GM19395 (cell line): ENCODE measurements around the gene WSCD1.

Source experiments
- ATAC-seq: cut with Tn5 transposase; IDR thresholded peaks from one replicate; pipeline ENCODE4 v1.9.1; 2021; ENCODE audit warnings: mild to moderate bottlenecking, moderate library complexity; ENCODE audit not compliant: unreplicated experiment

WSCD1 gene

GRCh38 chr17:6084311-6085161 is 14.4 kb downstream of the WSCD1 start:
- no peak for ATAC-seq

- ATAC-seq, result no peak
Observed at GRCh38 chr17:6085812-6086211, 15.6 kb downstream of the WSCD1 start.

DNA sequence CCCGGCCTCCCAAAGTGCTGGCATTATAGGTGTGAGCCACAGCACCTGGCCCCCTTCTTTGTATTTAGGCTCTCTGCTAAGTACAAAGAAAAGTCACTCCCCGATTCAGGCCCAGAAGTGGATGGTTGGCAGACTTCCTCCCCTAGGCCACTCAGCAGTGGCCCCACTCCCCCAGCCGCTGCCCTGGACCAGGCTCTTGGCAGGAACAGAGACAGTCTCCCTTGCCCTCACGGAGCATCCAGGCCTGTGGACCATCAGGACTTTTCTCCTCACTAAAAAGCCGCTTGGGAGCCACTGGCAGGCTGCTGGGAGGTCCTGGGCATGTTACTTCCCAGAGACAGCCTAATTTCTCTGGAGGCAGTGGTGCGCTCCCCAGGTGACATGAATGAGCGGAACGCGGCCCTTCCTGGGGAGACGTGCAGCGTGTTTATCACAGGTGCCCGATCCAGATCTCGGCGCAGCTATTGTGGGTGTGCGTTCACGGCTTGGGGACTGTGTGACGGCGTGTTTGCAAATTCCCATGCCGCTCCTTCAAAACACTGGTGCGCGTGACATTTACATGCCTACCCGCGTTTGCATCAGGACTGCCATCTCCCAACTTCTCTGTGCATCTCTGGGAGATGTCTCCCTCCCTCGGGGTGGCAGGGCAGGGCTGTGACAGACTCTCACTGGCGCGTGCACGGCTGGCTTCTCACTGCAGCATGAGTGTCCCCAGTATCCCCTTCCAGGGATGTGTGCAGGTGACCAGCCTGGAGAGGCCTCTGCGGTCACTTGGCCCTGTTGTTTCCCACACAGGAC is 16.6 kb downstream of the WSCD1 start:
- ATAC-seq, result no peak

DNA sequence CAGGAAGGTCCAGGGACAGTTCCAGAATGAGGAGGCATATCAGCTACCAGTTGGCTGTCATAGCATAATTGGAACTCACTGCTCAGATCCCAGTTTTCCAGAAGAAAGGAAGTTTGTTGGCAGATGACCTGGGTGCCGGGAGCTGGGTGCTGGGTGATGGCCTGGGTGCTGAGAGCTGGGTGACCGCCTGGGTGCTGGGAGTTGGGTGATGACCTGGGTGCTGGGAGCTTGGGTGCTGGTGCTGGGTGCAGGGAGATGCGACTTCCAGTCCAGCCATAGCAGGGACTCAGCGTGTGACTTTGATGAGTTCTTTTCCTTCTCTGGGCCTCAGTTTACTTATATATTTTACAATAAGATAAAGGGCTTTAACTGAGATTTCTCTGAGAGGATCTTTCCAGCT is 18.0 kb downstream of the WSCD1 start:
- ATAC-seq, result no peak

GRCh38 chr17:6090253-6090652 is 20.1 kb downstream of the WSCD1 start:
- no peak for ATAC-seq

GRCh38 chr17:6092182-6092902 is 22.2 kb downstream of the WSCD1 start:
- ATAC-seq, result no peak

DNA sequence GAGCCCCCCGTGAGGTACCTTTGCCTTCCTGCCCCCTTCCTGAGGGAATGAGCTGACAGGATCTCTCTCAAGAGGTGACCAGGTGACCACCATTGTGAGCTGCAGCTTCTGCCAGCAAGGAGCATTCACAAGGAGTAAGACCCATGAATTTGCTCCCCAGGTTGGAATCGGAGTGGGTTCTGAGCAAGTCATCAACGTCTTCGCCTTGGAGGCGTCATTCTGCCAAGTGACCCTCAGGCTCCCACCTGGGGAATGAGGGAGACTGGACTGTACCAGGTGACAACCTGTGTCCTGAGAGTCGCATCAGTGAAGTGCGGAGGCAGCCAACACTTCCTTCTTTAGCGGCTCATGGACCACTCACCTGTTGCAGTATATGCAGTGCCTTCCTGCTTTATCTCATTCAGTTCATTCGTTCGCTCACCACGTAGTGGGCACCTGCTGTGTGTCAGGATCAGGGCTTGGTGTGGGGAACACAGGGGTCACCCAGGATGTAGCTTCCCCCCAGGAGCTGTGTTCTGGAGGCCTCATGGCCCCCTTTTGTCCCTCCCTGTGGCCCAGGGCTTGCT is 22.8 kb downstream of the WSCD1 start:
- no peak for ATAC-seq

- no peak for ATAC-seq
Observed at GRCh38 chr17:6094453-6094852, 24.3 kb downstream of the WSCD1 start.

DNA sequence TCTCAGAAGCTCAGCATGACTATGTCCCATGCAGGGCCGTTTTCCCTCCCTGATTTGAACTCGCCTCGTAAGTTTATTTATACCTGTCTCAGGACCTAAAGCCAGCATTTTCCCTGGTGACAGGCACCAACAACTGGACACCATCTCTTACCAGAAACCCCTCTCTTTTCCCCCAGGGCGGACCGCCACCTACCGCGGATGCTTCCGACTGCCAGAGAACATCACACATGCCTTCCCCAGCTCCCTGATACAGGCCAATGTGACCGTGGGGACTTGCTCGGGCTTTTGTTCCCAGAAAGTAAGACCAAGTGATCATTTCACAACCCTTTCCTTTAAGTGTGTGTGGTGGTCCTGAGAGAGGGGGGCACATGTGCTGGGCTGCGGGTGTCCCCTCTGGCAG is 24.7 kb downstream of the WSCD1 start:
- ATAC-seq, result no peak

- no peak for ATAC-seq
Observed at GRCh38 chr17:6095501-6095900, 25.3 kb downstream of the WSCD1 start.

GRCh38 chr17:6096201-6097004 is 26.2 kb downstream of the WSCD1 start:
- no peak for ATAC-seq

- no peak for ATAC-seq
Observed at GRCh38 chr17:6097005-6097279, 26.8 kb downstream of the WSCD1 start.

DNA sequence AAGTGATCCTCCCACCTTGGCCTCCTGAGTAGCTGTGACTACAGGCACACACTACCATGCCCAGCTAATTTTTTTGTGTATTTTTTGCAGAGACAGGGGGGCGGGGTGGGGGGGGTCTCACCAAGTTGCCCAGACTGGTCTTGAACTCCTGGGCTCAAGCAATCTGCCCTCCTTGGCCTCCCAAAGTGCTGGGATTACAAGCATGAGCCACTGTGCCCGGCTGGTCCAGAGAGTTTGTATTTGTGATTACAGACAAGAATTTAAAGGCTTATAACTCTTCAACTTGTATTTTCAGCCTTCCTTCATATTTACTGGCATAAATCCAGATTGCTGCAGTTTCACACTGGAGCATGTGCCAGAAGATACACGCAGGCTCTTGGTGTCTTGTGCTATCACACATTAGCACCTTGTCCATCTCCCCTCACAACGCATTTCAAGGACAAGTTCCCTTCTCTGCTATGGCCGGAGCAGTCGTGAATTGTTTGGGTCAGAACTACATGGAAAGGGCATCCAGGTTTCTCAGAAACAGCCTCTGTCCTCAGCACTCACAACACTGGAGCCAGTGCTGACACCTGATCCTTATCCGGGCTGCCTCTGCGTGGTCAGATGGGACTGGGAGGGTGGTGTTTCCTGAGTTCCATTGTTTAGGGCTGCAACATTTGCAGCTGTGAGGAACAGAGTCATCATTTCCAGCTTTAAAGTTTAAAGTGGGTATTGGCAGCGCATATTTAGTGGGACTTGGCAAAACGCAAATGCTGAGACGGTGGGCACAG is 28.1 kb downstream of the WSCD1 start:
- ATAC-seq, result no peak

- no peak for ATAC-seq
Observed at GRCh38 chr17:6098823-6099180, 28.6 kb downstream of the WSCD1 start.

DNA sequence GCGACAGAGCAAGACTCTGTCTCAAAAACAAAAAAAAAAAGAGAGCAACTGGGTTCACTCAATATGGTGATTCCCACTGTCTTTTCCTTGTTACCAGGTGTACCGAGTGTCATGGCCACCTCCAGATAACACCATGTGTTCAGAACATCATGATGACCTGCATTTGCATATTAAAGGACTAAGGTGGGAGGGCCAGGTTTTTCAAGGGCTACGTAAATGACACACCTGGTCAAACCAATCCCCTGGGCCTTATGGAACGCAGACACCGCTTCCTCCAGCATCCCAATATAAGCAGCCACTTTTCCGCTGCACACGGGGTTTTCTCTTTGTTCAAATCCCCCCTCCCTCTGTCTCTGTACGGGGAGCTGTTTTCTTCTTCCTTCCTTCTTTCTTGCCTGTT is 29.3 kb downstream of the WSCD1 start:
- no peak for ATAC-seq

GRCh38 chr17:6100146-6100545 is 30.0 kb downstream of the WSCD1 start:
- ATAC-seq, result no peak

GRCh38 chr17:6100891-6101500 is 30.8 kb downstream of the WSCD1 start:
- no peak for ATAC-seq

DNA sequence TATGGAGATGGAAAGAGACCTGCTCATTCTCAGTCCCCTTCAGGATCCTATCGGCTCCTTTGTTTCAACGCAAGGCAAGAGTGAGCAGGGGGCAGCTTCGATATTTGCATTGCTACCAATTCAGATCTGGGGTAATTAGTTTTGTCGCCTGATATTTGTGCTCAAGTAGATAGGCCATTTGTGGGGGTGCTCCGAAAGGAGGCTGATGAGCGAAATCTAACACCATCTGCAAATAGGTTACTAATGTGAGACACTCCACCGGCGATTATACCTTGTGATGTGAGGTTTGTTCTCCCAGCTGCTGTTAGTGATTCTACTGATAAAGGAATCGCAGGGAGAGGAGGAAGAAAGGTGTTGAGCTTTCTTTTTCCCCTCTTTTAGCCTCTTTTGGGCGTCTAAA is 31.5 kb downstream of the WSCD1 start:
- ATAC-seq, result no peak

DNA sequence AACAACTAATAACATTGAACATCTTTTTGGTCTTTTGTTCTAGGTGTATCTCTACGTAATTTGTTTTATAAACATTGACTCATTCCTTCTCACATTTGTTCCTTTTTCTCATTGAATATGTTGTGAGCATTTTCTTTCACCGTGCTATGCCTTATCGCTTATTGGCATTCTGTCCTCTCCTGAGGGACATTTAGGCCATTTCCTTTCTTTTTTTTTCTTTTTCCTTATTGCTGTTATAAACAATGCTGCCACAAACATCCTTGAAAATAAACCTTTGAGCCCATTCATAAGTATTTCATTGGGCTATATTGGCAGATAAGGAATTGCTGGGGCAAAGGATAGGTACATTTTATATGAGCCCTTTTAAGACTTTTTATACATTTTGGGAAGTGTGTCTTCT is 32.4 kb downstream of the WSCD1 start:
- ATAC-seq, result no peak
